NCI-H748 (cell line): ENCODE results near the gene UBTF.
A peak's percentile ranks its signal among the peaks of the same experiment; 100 is the strongest.

Experiments used
- DNase-seq: peaks from one replicate; lab custom pipeline; 2025; ENCODE audit not compliant: unreplicated experiment; lab: John Stamatoyannopoulos, UW

The UBTF gene

DNA sequence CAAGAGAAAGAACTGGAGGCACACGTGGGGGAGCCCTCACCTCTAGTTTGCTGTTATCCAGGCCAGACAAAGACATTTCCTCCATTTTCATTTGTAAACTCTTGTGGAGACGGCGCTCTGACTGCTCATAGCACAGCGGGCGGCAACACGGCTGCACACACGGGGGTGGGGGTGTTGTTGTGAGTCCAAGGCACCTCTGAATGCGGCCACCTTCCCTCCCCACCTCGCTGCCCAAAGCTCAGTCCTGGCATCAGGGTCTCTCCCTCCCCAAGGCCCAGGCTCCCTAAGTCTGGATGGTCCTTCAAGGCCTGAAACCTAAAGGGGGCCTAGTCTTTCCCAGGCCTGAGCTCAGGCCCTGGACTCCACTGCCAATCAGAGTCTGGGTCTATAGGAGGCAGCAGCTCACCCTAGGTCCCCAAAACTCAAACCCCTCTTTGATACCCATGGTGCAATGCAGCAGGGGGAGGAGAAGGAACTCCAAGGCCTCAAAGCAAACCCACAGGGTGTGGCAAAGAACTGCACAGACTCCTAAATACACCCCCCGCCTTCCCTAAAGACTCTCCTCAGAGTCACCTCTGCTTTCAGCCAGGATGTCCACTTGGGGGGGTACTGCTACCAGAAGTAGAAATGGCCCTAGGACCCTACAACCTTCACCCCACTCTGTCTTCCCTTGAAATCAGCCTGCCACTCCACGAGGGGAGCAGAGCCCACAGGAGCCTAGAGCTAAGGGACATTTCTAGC is 21.3 kb downstream of the UBTF start:
- DNase-seq = peak; percentile 43

DNA sequence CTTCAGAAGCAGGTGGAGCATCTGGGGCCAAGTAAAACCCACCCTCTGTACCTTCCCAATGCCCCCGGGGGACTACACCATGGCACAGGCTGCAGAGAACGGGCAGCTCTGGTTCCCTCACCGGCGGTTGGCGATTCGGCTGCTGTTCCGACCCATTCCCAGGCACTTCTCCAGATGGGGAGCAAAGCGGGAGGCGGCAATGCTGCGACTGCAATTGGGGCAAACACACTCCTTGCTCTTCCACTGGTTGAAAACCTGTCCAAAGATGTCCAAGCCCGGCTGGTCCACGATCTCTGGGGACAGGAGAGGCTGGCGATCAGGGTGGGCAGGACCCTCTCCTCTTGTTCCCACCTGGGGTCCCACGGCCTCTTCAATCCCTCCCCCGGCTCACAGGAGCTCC is 22.4 kb downstream of the UBTF start:
- no peak for DNase-seq

DNA sequence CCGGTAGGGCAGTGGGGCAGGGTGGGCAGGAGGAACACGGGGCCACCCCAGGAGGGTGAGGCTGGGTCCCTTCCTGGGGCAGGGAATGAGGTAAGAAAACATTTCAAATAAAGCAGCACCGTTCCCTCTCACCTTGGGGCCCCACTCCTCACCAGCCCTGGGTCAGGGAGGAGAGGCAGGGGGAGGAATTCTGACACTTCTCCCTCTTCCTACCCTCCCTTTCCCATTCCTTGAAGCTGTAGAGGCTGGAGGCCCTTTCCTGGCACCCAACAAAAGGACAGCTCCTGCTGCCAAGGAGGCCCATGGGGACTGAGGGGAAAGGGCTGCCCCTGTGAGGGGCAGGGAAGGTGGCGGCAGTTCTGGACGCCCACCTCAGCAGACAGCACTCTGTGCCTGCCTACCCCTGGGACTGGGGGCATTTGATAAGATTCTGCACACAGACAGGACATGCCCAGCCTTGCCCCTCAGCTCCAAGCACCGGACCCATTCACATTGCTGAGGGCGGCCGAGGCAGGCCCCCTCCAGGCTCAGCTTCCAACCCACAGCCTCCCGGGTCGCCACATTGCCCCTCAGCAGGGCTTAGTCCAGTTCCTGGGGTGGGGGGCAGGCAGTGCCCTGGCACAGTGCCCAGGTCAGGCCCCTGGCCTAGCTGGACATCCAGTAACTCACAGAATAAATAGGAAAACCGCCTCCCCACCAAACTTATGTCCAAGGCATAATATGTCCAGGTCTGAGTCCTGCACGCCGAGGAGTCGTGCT is 26.0 kb downstream of the UBTF start:
- no peak for DNase-seq

DNA sequence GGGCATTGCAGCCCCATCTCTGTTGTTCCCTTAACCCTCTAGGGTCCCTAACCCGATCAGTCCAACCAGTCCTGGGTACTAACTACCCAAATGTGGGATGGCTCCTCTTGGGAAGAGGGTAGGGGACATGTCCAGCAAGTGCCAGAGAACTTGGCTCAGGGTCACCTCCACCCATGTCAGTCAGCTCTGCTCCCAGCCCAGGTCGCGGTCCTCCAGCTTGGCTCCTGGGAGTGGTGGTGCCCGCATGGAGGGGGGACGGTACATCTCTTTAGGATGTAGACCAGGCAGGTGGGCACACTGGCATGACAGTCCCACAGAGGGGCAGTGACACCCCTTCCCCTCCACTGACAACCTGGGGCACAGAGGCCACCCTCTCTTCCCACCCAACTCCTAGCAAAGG is 26.7 kb downstream of the UBTF start:
- no peak for DNase-seq

DNA sequence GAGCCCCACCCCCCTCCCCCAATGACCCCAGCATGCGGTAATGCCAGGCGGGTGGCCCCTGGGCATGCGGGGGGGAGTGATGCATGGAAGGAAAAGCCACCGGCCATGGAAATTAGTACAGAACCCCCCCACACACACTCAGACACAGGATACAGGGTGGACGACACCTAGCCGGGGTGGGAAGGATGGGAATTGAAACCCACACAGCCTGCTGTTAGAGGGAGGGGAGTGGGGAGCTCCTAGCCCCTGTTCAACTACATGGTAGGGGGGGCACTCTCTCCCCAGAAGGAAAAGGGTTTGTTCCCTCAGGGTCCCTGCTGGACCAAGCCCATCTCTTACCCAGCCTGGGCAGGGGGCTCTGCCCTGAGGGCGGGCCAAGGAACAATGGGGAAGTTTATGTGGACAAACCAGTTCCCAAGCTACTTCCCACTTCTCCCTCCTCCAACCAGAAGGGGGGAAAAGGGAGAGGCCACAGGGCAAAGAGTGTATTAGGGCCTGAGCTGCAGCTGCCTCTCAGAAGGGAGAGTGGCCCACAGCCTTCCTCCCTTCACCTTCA is 27.5 kb downstream of the UBTF start:
- no peak for DNase-seq

DNA sequence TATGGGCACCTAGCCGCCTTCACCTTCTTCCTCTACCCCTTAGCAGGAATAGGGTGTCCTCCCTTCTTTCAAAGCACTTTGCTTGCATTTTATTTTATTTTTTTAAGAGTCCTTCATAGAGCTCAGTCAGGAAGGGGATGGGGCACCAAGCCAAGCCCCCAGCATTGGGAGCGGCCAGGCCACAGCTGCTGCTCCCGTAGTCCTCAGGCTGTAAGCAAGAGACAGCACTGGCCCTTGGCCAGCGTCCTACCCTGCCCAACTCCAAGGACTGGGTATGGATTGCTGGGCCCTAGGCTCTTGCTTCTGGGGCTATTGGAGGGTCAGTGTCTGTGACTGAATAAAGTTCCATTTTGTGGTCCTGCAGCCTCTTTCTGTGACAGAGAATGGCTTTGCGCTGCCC is 28.1 kb downstream of the UBTF start:
- no peak for DNase-seq

DNA sequence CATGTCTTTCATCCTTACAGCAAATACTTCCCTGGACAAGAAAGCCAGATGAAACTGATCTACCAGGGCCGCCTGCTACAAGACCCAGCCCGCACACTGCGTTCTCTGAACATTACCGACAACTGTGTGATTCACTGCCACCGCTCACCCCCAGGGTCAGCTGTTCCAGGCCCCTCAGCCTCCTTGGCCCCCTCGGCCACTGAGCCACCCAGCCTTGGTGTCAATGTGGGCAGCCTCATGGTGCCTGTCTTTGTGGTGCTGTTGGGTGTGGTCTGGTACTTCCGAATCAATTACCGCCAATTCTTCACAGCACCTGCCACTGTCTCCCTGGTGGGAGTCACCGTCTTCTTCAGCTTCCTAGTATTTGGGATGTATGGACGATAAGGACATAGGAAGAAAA is 29.0 kb downstream of the UBTF start:
- DNase-seq = no peak

DNA sequence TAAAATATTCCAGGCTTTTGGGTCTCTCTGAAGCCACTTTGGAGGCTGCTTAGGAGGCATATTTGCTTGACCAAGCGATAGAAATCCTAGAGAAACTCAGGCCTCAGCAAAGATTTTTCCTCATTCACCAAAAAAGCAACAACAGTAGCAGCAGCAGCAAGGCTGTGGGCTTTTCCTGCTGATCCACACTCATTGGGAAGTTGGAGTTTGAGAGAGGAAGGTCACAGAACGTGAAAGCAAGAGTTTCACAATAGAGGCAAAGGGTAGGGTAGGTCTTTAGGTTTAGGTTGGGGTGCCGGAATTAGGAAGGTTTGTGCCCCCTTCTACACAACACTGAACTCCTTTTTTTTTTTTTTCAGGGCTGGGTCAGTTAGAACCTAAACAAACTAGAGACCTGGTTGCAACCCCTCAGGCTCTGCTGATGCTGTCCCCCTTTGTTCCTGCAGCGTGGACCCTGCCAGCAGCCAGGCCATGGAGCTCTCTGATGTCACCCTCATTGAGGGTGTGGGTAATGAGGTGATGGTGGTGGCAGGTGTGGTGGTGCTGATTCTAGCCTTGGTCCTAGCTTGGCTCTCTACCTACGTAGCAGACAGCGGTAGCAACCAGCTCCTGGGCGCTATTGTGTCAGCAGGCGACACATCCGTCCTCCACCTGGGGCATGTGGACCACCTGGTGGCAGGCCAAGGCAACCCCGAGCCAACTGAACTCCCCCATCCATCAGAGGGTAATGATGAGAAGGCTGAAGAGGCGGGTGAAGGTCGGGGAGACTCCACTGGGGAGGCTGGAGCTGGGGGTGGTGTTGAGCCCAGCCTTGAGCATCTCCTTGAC is 30.7 kb downstream of the UBTF start:
- DNase-seq = no peak

DNA sequence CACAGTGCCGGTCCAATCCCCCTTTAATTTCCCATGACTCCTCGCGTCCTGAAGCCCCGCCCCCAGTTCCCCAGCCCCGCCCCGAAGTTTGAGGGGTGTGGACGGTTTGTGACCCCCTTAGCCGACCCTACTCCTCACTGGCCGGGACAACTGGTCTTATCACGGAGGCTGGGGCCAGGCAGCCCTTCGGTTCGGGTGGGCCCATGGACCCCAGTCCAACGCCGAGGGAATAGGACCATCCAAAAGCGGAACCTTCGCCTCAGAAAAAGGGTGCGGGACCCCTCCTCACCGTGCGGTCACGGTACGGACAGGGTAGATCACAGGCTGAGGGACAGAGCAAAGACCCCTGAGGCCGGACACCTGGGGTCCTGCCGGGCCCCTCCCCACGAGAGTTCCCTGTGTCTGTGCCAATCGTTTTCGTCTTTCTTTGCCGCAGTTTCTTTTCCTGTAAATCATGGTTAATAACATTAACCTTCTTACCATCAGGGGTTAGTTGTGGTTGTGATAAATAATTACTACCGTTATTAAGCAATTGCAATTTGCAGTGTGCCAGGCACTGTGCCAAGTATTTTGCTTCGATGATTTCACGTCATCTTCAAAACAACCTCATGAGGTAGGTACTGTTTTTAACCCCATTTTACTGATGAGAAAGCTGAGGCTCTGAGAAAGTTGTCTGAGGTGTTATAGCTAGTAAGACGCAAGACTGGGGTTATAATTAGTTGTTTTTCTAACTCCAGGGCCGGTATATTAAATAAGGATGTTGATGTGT is 32.2 kb downstream of the UBTF start:
- peak; percentile 70 for DNase-seq

DNA sequence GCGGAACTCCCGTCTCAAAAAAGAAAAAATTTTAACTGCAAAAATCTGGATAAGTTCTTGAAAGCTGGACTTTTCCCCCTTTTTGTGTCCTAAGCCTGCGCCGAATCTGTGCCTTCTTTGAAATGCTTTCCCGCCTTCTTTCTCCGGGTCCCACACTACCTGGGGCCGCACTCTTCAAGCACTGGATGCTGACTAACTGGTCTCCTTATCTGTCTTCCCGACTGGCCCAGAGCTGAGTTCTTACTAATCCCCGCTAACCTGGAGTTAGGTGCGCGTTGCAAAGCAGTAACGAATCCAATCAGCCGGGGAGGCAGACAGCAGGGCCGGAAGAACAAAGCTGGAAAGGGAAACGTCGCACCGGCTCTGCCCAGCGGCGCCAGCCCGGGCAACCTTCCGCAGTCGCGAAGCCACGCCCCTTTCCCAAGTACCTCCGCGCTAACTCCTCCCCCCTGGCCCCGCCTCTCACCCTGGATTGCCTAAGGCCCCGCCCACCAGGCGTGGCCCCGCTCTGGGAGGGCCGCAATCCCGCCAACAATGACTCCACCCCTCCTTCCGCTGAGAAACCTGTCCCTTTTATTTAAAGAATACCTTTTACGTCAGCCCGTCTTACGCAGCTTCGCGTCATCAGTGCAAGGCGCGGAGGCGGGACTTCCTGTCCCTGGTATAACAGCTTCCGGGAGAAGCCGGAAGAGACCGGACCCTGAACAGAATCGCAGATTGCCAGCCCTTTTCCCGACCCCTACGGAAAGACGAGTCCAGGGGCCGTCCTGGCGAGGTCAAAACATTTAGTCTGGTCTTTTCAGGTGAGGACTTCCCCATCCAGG is 33.0 kb downstream of the UBTF start, which contains the start of gene TMUB2:
TMUB2 (plus strand) TSS at position 666 of the 824 bp plus-strand sequence. CDS start 737 bp downstream, outside the sequence.
- peak; percentile 99 for DNase-seq

DNA sequence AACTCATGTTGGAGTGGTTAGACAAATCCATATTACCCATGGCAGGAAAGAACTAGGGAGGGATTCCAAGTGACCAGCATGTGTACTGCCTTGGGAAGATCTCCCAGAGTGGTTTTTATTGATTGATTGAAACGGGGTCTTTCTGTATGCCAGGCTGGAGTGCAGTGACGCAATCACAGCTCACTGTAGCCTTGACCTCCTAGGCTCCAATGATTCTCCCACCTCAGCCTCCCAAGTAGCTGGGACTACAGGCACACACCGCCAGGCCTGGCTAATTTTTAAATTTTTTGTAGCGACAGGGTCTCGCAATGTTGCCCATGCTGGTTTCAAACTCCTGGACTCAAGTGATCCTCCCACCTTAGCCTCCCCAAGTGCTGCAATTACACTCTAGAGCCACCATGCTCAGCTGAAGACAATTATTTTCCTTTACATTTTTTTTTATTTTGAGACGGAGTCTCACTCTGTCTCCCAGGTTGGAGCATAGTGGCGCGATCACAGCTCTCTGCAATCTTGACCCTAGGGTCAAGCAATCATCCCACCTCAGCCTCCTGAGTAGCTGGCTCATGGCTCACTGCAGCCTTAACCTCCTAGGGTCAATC is 35.2 kb downstream of the UBTF start:
- no peak for DNase-seq

DNA sequence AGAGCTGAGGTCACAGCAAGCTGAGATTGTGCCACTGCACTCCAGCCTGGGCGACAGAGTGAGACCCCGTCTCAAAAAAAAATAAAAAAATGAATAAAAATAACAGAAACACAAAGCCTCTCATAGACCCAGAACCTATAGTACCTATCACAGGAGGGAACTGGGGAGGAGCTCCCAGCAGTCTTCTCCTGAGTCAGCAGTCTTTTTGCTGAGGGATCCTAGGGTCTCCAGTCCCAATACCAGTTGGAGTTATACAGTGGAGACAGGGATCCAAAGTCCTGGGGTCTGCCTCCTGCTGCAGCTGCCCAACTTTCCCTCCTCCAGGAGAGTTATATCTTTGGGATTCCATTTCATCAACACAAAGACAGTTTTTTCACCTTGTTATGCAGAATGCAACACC is 36.5 kb downstream of the UBTF start:
- DNase-seq = no peak

DNA sequence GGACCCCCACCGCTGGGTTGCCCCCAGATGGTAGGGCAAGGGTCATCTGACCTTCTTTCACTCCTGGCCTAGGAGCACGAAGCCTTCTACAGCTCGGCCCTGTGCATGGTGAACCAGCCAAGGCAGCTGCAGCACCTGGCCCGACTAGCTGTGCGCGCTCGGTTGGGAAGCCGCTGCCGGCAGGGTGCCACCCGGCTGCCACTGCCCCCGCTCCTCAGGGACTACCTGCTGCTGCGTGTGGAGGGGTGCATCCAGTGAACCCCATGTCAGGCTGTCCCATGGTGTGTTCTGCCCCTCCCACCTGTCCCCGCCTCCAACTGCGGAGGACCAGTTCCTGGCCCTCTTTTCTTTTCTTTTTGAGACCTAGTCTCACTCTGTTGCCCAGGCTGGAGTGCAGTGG is 41.3 kb downstream of the UBTF start:
- DNase-seq = no peak

DNA sequence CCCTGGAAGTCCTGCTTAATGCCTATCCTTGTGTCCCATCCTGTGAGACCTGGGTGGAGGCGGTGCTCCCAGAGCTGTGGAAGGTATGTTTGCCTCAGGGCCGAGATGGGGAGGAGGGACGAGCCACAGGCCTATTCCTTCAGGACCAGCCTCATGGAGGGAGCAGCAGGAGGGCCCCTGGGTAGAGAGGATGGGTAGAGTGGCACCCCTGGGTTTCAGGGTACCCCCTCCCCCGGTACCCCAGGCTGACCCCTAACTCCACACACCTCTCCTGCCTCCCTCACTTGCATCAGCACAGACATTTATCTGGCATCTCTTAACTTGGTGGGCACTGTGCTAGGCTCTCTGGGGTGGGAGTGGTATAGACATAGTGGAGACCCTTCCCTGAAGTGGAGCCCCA is 41.8 kb downstream of the UBTF start:
- DNase-seq = no peak

DNA sequence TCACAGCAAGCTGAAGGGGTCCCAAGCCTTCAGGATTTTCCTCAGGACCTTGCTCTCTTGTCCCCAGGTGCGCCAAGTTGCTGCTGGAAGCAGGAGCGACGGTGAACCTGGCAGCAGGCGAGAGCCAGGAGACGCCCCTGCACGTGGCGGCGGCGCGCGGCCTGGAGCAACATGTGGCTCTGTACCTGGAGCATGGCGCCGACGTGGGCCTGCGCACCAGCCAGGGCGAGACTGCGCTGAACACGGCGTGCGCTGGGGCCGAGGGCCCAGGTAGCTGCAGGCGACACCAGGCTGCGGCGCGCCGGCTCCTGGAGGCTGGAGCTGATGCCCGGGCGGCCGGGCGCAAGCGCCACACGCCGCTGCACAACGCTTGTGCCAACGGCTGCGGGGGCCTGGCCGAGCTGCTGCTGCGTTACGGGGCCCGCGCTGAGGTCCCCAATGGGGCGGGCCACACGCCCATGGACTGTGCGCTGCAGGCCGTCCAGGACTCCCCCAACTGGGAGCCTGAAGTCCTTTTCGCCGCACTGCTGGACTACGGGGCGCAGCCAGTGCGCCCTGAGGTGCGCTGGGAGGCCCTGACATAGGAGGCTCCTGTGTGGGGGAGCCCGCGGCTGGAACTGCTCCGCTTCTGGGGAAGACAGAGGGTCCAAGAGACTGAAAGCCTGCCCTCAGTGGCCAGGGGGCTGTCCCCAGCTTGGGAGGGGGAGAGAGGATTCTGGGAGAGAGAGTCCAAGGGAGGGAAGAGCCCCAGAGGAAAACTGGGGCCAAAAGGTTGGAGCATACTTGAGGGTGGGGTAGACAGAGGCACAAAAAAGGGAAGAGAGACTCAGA is 42.6 kb downstream of the UBTF start:
- DNase-seq = no peak

DNA sequence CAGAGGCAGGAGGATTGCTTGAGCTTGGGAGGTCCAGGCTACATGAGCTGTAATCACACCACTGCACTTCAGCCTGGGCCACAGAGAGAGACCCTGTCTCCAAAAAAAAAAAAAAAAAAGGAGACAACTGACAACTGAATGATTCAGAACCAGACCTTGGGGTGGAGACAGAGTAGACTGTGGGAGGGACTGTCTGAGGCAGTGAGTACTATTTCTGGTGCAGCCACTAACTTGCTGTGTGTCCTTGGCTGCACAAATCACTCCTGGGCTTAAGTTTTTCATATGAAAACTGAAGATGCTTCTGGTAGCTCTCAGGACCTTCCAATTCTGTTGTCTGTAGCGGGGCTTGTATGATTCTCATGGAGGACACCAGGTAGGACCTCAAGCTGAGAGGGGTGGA is 43.2 kb downstream of the UBTF start:
- no peak for DNase-seq

DNA sequence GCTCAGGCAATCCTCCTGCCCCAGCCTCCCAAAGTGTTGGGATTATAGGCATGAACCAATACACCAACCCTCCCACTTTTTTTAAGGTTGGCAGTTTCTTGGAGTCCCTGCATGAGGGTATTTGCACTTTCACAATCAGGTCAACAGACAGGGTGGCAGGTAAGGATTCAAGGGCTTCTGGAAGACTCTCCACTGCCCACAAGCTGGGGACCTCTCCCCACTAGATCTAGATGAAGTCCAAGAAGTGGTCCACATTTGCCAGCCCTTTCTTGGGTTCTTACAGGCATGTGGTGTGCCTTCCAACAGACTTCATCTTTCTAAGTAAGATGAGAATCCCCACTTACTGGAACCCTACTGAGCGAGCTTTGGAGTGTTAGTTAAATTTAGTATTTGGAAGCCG is 45.0 kb downstream of the UBTF start:
- DNase-seq = no peak

DNA sequence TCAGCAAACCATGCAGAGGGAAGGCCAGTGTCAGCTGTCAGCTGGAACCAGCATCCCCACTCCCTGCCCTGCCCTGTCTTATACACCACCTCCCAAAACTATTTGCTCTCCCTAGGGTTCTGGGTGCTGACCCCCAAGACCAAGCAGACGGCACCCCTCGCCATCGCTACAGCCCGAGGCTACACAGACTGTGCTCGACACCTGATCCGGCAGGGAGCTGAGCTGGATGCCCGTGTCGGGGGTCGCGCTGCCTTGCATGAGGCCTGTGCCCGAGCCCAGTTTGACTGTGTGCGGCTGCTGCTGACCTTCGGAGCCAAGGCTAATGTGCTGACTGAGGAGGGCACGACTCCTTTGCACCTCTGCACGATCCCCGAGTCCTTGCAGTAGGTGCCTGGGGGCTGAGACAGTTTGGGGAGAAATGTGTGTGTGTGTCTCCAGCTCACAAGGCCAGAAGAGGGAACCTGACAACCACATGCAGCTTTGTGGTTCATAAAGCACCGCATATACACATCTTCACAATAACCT is 47.5 kb downstream of the UBTF start:
- no peak for DNase-seq
